Dendritic cell treated with granulocyte-macrophage colony-stimulating factor and Interleukin-4, amounts not matched to agents 40 ng/mL and 50 ng/mL, for 4 days (primary cell): ENCODE measurements around the gene SPRY1.

Experiments
- H3K27ac Mint-ChIP-seq: one replicate; pipeline ENCODE4 v1.8.0; 2022; ENCODE audit warnings: mild to moderate bottlenecking, mixed read lengths
- H3K27me3 Mint-ChIP-seq: one replicate; pipeline ENCODE4 v1.8.0; 2022; ENCODE audit warnings: mild to moderate bottlenecking, mixed read lengths
- H3K36me3 Mint-ChIP-seq: one replicate; pipeline ENCODE4 v1.8.0; 2022; ENCODE audit warnings: low read depth, mixed read lengths
- H3K4me1 Mint-ChIP-seq: one replicate; pipeline ENCODE4 v1.8.0; 2022; ENCODE audit warnings: low read depth, mixed read lengths
- H3K4me3 Mint-ChIP-seq: one replicate; pipeline ENCODE4 v1.8.0; 2022; ENCODE audit warnings: mild to moderate bottlenecking, moderate library complexity, mixed read lengths
- H3K9me3 Mint-ChIP-seq: one replicate; pipeline ENCODE4 v1.8.0; 2022; ENCODE audit warnings: mixed read lengths
- intact Hi-C: fragments of 100-400 bp; cut with micrococcal nuclease; formaldehyde crosslinking; loops from one replicate; pipeline ENCODE4 v1.15.0; 2022

The SPRY1 gene

GRCh38 chr4:123361195-123361861 is 35.3 kb upstream of the SPRY1 start:
- no peak overlapping the region for H3K27ac Mint-ChIP-seq
- H3K36me3 Mint-ChIP-seq: no peaks in the 10 kb centered on the region
- H3K9me3 Mint-ChIP-seq: no peaks in the 10 kb centered on the region
- intact Hi-C loops: no loop called here
- H3K4me1 Mint-ChIP-seq: peaks cover 15% of the 10 kb centered on the region
- H3K4me3 Mint-ChIP-seq: no peak overlapping the region
- H3K27me3 Mint-ChIP-seq: no peaks in the 10 kb centered on the region

- Mint-ChIP-seq H3K4me1 (peaks cover 15% of the 10 kb centered on the region), H3K27ac (no peak overlapping the region), H3K27me3 (no peaks in the 10 kb centered on the region), H3K36me3 (no peaks in the 10 kb centered on the region), H3K9me3 (no peaks in the 10 kb centered on the region), H3K4me3 (no peak overlapping the region)
- intact Hi-C loops: no loop called here
Observed at GRCh38 chr4:123362103-123362502, 34.5 kb upstream of the SPRY1 start.

GRCh38 chr4:123363729-123364128 is 32.9 kb upstream of the SPRY1 start:
- Mint-ChIP-seq H3K27ac (no peak overlapping the region), H3K4me3 (no peak overlapping the region), H3K9me3 (no peaks in the 10 kb centered on the region)

GRCh38 chr4:123364906-123365305 is 31.7 kb upstream of the SPRY1 start:
- Mint-ChIP-seq H3K27me3 (no peaks in the 10 kb centered on the region), H3K9me3 (no peaks in the 10 kb centered on the region), H3K4me1 (peaks cover 11% of the 10 kb centered on the region), H3K4me3 (no peak overlapping the region), H3K36me3 (no peaks in the 10 kb centered on the region), H3K27ac (no peak overlapping the region)
- intact Hi-C loops: no loop called here

More at GRCh38 chr4:123363729-123364128, 32.9 kb upstream of the SPRY1 start:
- Mint-ChIP-seq H3K4me1 (peaks cover 15% of the 10 kb centered on the region), H3K36me3 (no peaks in the 10 kb centered on the region), H3K27me3 (no peaks in the 10 kb centered on the region)
- intact Hi-C loops: no loop called here

DNA sequence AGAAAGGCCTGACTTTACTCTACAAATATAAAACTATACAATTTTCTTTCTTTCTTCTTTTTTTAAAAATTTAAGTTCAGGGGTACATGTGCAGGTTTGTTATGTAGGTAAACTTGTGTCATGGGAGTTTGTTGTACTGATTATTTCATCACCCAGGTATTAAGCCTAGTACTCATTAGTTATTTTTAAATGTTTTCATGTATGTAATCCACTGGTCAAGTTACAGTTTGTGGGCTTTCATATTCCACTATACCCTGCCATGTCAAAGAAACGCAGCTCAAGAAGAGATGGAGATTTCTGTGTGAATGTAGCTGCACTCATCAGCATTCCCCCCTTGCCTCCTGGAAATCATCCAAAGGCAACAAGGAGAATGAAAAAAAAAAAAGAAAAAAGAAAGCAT is 31.2 kb upstream of the SPRY1 start:
- Mint-ChIP-seq H3K9me3 (no peaks in the 10 kb centered on the region), H3K4me1 (peaks cover 10% of the 10 kb centered on the region), H3K4me3 (no peak overlapping the region), H3K27me3 (no peaks in the 10 kb centered on the region), H3K27ac (no peak overlapping the region), H3K36me3 (no peaks in the 10 kb centered on the region)
- intact Hi-C loops: no loop called here

DNA sequence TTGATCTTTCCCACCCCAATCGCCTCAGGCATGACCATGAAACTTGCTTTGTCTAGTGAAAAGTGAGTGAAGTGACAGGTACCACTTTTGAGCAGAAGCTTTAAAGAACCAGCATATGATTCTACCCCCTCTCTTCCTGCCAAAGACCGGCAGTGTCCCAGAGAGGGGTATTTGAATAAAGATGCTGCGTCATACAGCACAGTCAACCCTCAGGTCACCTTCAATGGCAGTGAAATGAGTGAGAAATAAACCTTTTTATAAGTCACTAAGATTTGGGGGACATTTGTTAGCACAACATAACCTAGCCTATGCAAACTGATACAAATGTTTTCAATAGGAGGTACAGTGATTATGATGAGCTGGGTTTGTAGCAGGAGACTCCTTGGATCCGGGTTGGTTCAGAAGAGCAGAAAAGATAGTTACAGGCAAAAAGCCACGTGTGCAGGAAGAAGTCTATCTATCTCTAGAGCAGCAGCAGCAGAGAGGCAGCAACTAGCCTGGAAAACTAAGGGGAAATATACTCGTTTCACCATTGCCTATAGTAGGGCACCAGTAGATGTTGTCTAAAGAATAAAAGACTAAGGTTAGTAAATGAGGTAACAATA is 30.3 kb upstream of the SPRY1 start:
- Mint-ChIP-seq H3K27ac (no peak overlapping the region), H3K4me1 (peaks cover 5% of the 10 kb centered on the region), H3K4me3 (no peak overlapping the region), H3K9me3 (no peaks in the 10 kb centered on the region), H3K27me3 (no peaks in the 10 kb centered on the region), H3K36me3 (no peaks in the 10 kb centered on the region)
- intact Hi-C loops: no loop called here

DNA sequence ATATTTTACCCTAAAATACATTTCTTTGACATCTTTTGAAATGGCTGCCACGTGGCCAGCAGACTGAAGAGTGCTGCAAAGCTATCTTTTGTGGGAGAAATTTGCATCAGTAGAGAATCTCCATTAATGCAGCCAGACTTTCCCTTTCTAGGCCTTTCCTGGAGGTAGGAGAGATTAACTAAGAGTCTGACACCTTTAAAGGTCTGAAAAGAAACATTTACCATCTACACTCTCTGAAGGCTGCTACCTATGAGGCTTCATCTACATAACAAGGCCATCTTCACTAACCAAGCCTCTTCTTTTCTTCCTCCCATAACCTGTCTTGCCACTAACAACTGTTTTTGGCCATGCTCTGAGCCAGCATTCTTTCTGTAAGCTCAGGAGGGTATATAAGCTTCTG is 17.8 kb upstream of the SPRY1 start:
- no peak overlapping the region for H3K27ac Mint-ChIP-seq
- peaks cover 1% of the 10 kb centered on the region for H3K9me3 Mint-ChIP-seq
- intact Hi-C loops: no loop called here
- H3K36me3 Mint-ChIP-seq: no peaks in the 10 kb centered on the region
- peaks cover 8% of the 10 kb centered on the region for H3K4me1 Mint-ChIP-seq
- H3K4me3 Mint-ChIP-seq: no peak overlapping the region
- no peaks in the 10 kb centered on the region for H3K27me3 Mint-ChIP-seq

DNA sequence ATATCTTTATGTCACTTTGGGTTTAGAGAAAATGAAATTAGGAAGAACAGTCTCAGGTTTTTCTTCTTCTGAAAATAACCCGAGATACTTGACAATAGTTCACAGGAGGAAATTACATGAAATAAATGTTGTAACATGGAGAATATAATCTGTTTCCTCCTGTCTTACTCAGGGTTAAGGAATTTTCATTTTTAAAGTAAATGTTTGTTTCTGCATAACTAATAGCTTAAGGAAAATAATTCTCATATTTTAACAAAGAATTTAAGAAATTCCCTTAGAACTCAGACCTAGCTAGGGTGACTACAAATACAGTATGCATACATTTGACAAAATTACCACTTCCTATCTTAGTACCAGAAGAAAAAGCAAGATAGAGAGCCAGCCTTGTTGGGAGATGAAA is 17.2 kb upstream of the SPRY1 start:
- Mint-ChIP-seq H3K27me3 (no peaks in the 10 kb centered on the region), H3K4me3 (no peak overlapping the region), H3K36me3 (no peaks in the 10 kb centered on the region), H3K27ac (no peak overlapping the region), H3K4me1 (peaks cover 8% of the 10 kb centered on the region), H3K9me3 (no peaks in the 10 kb centered on the region)
- intact Hi-C loops: no loop called here

- no peaks in the 10 kb centered on the region for H3K9me3 Mint-ChIP-seq
- no peaks in the 10 kb centered on the region for H3K27me3 Mint-ChIP-seq
- H3K4me3 Mint-ChIP-seq: no peak overlapping the region
- H3K27ac Mint-ChIP-seq: no peak overlapping the region
- peaks cover 15% of the 10 kb centered on the region for H3K4me1 Mint-ChIP-seq
- intact Hi-C loops: no loop called here
- no peaks in the 10 kb centered on the region for H3K36me3 Mint-ChIP-seq
Observed at GRCh38 chr4:123380728-123381716, 15.6 kb upstream of the SPRY1 start.

GRCh38 chr4:123381996-123382395 is 14.6 kb upstream of the SPRY1 start:
- no peaks in the 10 kb centered on the region for H3K36me3 Mint-ChIP-seq
- H3K4me1 Mint-ChIP-seq: peaks cover 16% of the 10 kb centered on the region
- no peaks in the 10 kb centered on the region for H3K9me3 Mint-ChIP-seq
- H3K27me3 Mint-ChIP-seq: no peaks in the 10 kb centered on the region
- intact Hi-C loops: no loop called here
- H3K4me3 Mint-ChIP-seq: no peak overlapping the region
- no peak overlapping the region for H3K27ac Mint-ChIP-seq

DNA sequence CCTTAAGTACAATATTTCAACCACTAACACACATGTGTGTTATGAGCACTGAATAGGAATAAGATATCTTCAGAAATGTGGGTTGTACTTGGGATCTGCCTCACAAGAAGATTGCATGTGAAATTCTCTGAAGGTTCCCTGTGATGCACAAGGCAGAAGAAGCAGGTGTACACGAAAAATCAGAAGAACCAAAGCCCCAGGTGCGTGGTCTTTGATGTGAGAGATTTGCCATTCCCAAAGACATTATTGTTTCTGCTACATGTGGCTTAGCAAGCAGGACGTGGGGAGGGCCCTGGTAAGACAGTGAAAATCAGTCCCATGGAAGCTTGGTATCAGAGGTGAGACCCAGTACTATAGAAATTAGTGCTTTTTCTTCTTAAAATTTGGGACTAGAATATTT is 13.0 kb upstream of the SPRY1 start:
- Mint-ChIP-seq H3K27ac (no peak overlapping the region), H3K4me3 (no peak overlapping the region), H3K4me1 (peaks cover 12% of the 10 kb centered on the region), H3K36me3 (no peaks in the 10 kb centered on the region), H3K27me3 (no peaks in the 10 kb centered on the region), H3K9me3 (no peaks in the 10 kb centered on the region)
- intact Hi-C loops: no loop called here

DNA sequence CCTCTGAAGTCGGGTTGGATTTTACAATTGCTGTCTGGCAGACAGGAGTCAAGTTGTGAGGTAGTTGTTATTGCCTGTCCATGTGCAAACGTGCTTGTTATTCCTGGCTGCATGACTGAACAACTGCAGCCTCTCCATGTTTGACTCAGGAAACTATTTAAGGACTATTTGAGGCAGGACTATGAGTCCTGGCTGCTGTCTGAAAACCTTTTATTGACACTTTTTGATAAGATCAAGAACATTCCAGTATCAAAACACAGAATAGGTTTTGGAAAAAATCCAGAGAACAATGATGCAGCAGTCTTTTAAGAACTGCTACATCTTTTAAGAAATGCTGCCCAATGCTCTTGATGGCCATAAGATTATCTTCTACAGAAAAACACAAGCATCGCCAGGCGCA is 10.0 kb upstream of the SPRY1 start:
- H3K4me1 Mint-ChIP-seq: peaks cover 12% of the 10 kb centered on the region
- H3K9me3 Mint-ChIP-seq: no peaks in the 10 kb centered on the region
- H3K27ac Mint-ChIP-seq: no peak overlapping the region
- no peaks in the 10 kb centered on the region for H3K27me3 Mint-ChIP-seq
- H3K36me3 Mint-ChIP-seq: no peaks in the 10 kb centered on the region
- no peak overlapping the region for H3K4me3 Mint-ChIP-seq
- intact Hi-C loops: no loop called here

GRCh38 chr4:123390846-123391456 is 5.6 kb upstream of the SPRY1 start:
- no peaks in the 10 kb centered on the region for H3K36me3 Mint-ChIP-seq
- H3K27ac Mint-ChIP-seq: no peak overlapping the region
- H3K27me3 Mint-ChIP-seq: no peaks in the 10 kb centered on the region
- H3K4me3 Mint-ChIP-seq: no peak overlapping the region
- peaks cover 6% of the 10 kb centered on the region for H3K4me1 Mint-ChIP-seq
- no peaks in the 10 kb centered on the region for H3K9me3 Mint-ChIP-seq
- intact Hi-C loops: loop anchor here (2.0 to 10.0 kb wide), 5 partner anchors 166 to 874 kb away; no protein-coding TSS in a partner anchor

DNA sequence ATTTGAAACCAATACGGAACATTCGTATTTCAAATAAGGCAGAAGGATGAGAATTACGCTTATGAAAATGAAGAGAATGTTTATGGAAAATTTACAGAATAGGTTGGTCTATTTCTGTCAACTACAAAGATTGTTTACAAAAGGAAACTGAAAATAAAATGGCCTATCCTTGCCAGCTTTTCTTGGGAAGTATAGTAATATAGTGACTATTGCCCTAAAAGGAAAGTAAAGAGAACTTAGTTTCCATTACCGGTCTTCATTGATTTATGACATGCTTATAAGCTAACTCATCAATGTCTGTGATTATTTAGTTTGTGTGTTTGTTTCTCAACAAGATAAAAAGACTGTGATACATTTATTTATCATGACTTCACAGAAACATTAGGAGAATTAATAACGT is 2.9 kb upstream of the SPRY1 start:
- H3K9me3 Mint-ChIP-seq: no peaks in the 10 kb centered on the region
- H3K4me1 Mint-ChIP-seq: peaks cover 13% of the 10 kb centered on the region
- no peak overlapping the region for H3K27ac Mint-ChIP-seq
- peaks cover 22% of the 10 kb centered on the region for H3K27me3 Mint-ChIP-seq
- intact Hi-C loops: loop anchor here (5.0 to 10.0 kb wide), 4 partner anchors 164 to 871 kb away; no protein-coding TSS in a partner anchor
- H3K4me3 Mint-ChIP-seq: no peak overlapping the region
- no peaks in the 10 kb centered on the region for H3K36me3 Mint-ChIP-seq
